K562 (cell line): ENCODE measurements around the gene SPEF1. TPM values are rescaled to one million over a fixed set of nuclear protein-coding genes. Genes with fewer than 3 reads are reported as not detected.

ENCODE experiments used
- DIDO1 ChIP-seq: fragments of 450-650 bp; IDR thresholded peaks from 2 replicates; pipeline ENCODE4 v1.6.1; 2016; ENCODE audit warnings: low read depth, missing biosample characterization, missing genetic modification characterization
- E2F5 ChIP-seq: sonication (generic); formaldehyde crosslinking; IDR thresholded peaks from 2 replicates; pipeline ENCODE4 v1.8.0; 2022; ENCODE audit warnings: mild to moderate bottlenecking, missing genetic modification reagents
- HCFC1 ChIP-seq: IDR thresholded peaks from 2 replicates; pipeline ENCODE4 v1.6.1; 2012; ENCODE audit warnings: low read depth, low read length, improper control_type of control experiment
- MAZ ChIP-seq, 2 experiments: fragments of 450-650 bp in 1 of 2; sonication (generic) in 1 of 2; formaldehyde crosslinking; IDR thresholded peaks in 1 of 2; conservative IDR thresholded peaks in 1 of 2; 2 replicates each; pipeline versions ENCODE4 v1.4.0 to v1.5.0; 2020; ENCODE audit warnings: mild to moderate bottlenecking in 1 of 2, missing genetic modification reagents in 1 of 2
- MLLT1 ChIP-seq, 2 experiments: fragments of 450-650 bp; IDR thresholded peaks; 2 replicates each; pipeline ENCODE4 v1.6.1; 2016
- POLR2B ChIP-seq: fragments of 450-650 bp; IDR thresholded peaks from 2 replicates; pipeline ENCODE4 v1.6.1; 2018; ENCODE audit warnings: low read depth; ENCODE audit not compliant: partially characterized antibody
- RFX5 ChIP-seq: IDR thresholded peaks from 2 replicates; pipeline ENCODE4 v1.6.1; 2011; ENCODE audit warnings: low read depth, mild to moderate bottlenecking, improper control_type of control experiment, low read length
- TARDBP ChIP-seq: fragments of 450-650 bp; IDR thresholded peaks from 2 replicates; pipeline ENCODE4 v1.6.1; 2016
- ZZZ3 ChIP-seq: fragments of 450-650 bp; IDR thresholded peaks from 2 replicates; pipeline ENCODE4 v1.6.1; 2016; ENCODE audit warnings: antibody characterized with exemption, mild to moderate bottlenecking, moderate library complexity
- polyA plus RNA-seq, 8 experiments: library from polyadenylated mRNA; depleted of rRNA in 4 of 8; stranded (reverse) in 5 of 8; unstranded in 3 of 8; fragments of >200 nt; fragmentation: Nextera tagmentation in 2 of 8; fragmentation: Illumina TruSeq in 1 of 8; extraction: Ambion mirVana in 2 of 8; extraction: Trizol in 1 of 8; gene quantifications; 2 replicates each; pipeline versions ENCODE4 v1.2.1 to v1.2.3, GENCODE V29; 2011 to 2014; ENCODE audit warnings: inconsistent platforms in 1 of 8, missing spikeins in 1 of 8
- total RNA-seq, 7 experiments: library from RNA; depleted of rRNA in 6 of 7; stranded (reverse); fragments of >200 nt in 6 of 7; fragmentation: Illumina TruSeq in 2 of 7; extraction: Trizol in 2 of 7; gene quantifications; 2 replicates each; pipeline versions ENCODE4 v1.2.1 to v1.2.3, GENCODE V29; 2011 to 2021; ENCODE audit warnings: low replicate concordance in 1 of 7

SPEF1 gene
- total and polyA plus RNA-seq, 9 of the 15 experiments (the other 6 are each of a cell fraction or from before 2014, with no cell fraction given), result not detected

- TF ChIP-seq E2F5 (CRISPR knock-in tag), result no peak
- TF ChIP-seq ZZZ3, result no peak
- no peak for TF ChIP-seq RFX5
- no peak for TF ChIP-seq DIDO1 (tag)
- no peak for TF ChIP-seq MAZ (CRISPR knock-in tag; conservative IDR thresholded peaks at IDR 0.05 in 1 of 2, IDR thresholded peaks at IDR 0.05 in 1 of 2)
- no peak for TF ChIP-seq POLR2B
- TF ChIP-seq MLLT1 (IDR thresholded peaks at IDR 0.05), result no peak
- TF ChIP-seq TARDBP, result no peak
- no peak for TF ChIP-seq HCFC1
These were observed 45.5 kb downstream of the SPEF1 start (continued) for GRCh38 chr20:3735768-3736167.
